GM20000 (cell line): ENCODE measurements around the gene UTF1.

Experiments used
- DNase-seq: peaks from one replicate; pipeline ENCODE4 v3.0.0; 2012; ENCODE audit warnings: low spot score
- TF ChIP-seq, protein P1 (sequence below): IDR thresholded peaks from 2 replicates; pipeline ENCODE4 v1.5.1; 2012; ENCODE audit warnings: mild to moderate bottlenecking, control low read depth; ENCODE audit errors: extremely low read depth, missing control alignments

The UTF1 gene

DNA sequence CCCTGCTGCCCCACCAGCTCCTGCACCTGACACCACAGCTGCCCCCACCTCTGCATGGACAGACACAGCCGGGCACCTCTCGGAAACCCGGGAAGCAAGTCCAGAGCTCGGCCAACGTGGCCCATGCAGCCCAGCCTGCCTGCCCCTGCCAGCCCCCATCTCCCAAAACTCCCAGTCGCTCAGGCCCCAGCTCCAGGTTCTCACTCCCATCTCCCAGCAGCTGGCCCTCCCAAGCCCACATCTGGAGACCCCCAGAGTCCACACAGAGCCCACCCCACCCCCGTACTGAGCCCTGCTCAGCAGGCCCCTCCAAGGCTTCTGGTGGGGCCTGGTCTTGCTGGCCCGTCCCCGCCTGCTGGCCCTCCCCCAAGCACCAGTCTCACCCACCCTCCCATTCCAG, 32.2 kb upstream of the UTF1 start:
- TF ChIP-seq, protein P1, sequence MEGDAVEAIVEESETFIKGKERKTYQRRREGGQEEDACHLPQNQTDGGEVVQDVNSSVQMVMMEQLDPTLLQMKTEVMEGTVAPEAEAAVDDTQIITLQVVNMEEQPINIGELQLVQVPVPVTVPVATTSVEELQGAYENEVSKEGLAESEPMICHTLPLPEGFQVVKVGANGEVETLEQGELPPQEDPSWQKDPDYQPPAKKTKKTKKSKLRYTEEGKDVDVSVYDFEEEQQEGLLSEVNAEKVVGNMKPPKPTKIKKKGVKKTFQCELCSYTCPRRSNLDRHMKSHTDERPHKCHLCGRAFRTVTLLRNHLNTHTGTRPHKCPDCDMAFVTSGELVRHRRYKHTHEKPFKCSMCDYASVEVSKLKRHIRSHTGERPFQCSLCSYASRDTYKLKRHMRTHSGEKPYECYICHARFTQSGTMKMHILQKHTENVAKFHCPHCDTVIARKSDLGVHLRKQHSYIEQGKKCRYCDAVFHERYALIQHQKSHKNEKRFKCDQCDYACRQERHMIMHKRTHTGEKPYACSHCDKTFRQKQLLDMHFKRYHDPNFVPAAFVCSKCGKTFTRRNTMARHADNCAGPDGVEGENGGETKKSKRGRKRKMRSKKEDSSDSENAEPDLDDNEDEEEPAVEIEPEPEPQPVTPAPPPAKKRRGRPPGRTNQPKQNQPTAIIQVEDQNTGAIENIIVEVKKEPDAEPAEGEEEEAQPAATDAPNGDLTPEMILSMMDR: no peak
- no peak for DNase-seq

DNA sequence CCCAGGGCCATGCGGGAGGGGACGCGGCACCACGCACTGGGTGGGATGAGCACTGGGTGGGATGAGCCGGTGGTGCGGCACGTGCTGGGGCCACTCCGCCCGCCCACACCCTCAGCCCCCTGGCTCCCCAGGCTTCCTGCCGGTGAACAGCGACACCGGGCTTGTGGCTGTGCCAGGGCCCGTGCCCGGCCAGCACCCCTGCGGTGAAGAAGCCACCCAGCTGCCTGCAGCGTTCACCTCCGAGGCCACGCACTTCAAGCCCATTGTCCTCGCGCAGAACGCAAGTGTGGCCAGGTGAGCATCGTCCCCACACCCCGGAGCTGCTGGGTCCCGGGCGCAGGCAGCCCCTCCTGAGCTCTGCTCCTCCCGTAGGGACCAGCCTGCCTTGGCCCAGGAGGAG, 31.8 kb upstream of the UTF1 start:
- no peak for DNase-seq
- TF ChIP-seq, protein P1: no peak

DNA sequence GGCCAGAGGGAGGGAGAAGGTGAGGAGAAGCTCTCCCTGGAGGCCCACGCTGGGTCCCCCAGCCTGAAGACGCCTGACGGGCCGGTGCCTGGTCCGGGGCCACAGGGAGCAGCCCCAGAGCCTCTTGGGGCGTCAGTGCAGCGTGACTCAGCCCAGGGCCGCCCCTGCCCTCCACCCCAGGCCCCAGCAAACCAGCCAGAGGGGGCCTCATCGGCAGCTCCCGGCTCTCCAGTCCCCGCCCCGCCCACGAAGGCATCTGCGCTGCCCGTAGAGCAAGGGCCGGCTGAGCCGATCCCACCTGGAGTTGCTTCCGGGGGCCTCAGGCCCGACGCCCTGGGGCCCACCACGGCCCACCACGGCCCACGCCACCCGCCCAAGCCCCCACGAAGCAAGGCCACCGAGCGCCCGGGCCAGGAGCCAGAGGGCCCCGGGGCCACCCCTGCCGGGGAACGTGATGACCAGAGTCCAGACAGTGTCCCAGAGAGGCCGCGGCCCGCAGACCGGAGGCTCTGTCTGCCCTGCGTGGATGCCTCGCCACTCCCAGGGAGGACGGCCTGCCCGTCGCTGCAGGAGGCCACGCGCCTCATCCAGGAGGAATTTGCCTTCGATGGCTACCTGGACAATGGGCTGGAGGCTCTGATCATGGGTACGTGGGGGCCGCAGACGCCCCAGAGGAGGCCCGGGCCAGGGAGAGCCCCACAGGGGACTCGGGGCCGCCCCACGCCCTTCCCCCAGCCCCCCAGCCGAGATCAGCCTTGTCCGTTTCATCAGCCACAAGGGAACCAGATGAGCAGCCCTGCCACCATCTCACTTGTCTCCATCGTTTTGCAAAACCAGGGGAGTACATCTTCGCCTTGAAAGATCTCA, 31.2 kb upstream of the UTF1 start:
- DNase-seq: no peak
- TF ChIP-seq, protein P1: no peak

DNA sequence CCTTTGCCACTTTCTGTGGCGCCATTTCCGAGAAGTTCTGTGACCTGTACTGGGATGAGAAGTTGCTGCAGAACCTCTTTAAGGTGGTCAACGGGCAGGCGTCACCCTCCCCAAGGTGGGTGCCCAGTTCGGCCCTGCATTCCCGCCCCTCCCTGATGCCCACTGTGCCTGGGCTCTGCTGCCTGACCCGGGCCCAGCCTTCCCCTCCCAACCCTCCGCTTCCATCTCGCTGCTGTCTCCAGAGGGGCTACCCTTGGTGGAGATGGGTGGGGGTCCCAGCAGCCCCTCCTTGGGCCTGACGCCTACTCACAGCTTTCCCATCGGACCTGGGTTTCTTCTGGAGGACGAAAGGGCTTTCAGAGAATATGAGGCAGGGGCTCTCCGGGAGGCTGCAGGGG, 30.5 kb upstream of the UTF1 start:
- DNase-seq: no peak
- TF ChIP-seq, protein P1: no peak

DNA sequence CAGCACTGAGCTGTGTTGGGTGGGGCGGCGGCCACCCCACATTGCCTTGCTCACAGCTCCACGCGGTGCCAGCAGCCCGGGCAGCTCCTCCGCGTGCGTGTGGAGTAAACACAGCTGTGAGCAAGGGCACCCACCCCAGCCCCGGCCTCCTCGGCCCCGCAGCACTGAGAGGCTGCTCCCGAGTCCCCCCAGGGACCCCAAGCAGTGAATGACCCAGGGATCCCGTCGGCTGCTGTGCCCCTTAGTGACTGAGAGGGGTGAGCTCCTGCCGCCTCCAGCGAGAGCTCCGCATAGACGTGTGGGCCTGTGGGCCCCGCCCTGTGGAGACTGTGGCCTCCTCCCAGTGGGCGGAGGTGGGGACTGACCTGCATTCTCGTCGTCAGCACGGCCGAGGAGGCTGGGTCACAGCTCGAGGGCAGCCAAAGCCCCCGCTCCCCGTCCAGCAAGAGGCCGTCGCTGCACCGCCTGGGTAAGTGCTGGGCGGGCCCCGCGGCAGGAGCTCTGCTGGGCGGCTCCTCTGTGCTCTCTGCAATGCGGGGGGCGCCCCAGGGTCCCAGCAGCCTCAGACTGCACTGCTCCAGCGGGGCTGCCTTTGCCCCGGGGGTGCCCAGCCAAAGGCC, 29.9 kb upstream of the UTF1 start:
- no peak for DNase-seq
- TF ChIP-seq, protein P1: no peak

DNA sequence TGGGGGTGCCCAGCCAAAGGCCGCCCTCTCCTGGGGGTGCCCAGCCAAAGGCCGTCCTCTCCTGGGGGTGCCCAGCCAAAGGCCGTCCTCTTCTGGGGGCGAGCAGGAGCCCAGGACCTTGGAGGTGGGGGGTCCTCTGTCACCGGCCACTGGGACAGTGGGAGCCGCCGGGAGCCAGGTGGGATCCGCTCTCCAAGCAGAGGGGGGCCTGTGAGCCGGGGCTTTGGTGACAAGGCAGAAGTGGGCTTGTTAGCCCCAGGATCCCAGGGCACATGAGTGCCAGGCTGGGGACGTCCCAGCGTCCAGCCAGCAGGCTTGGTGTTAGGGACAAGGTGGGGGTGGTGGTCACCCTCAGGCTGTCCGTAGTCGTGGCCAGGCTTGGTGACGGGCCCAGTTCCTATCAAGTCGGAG, 29.4 kb upstream of the UTF1 start:
- TF ChIP-seq, protein P1: no peak

DNA sequence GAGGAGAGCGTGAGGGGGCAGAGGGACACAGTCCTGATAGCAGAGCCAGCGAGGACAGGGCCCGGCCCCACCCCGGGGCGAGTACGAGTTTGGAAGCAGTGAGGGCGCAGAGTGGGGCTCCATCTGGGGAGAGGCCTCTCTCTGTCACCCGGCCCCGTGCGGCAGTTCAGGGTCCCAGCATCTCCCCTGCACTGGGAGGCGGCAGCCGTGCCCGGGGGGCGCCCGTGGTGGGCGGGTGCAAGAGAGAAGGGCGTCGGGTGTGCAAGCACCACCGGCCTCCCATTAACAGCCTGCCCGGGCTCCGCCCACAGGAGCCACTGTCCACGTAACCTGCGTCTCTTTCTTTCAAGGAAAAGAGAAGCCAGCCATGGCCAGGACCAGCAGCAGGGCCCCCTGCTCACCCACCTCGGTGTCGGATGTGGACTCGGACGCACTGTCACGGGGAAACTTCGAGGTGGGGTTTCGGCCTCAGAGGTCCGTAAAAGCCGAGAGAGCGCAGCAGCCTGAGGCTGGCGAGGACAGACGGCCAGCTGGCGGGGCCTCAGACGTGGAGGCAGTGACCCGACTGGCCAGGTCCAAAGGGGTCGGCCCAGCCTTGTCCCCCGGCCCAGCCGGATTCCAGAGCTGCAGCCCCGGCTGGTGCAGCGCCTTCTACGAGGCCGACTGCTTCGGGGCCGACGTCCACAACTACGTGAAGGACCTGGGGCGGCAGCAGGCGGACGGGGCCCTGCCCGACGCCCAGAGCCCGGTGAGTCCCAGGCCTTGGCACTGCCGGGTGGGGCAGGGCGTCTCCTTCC, 28.7 kb upstream of the UTF1 start:
- TF ChIP-seq, protein P1: no peak
- DNase-seq: no peak

More for the DNA sequence above, 29.4 kb upstream of the UTF1 start:
- no peak for DNase-seq
